Measurements from ENCODE around the gene GNE.

DNA sequence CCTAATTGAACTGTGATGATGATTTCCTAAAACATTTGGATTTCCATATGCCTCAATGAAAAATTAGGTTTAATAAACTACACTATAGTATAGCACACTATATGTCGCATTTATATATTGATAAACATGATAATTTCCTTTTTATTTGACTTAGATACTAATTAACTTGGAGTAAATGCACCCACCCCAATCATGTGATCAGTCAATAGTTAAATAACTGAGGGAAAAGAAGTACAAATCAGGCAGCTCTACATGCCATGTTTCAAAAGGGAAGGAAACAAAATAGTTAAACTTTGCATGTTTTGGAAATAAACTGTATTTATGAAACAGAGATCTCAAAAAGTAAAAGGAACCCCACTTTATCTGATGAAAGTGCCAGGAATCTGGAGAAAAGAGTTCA lies 18.0 kb upstream of the GNE start:
- TF ChIP-seq, protein P1, sequence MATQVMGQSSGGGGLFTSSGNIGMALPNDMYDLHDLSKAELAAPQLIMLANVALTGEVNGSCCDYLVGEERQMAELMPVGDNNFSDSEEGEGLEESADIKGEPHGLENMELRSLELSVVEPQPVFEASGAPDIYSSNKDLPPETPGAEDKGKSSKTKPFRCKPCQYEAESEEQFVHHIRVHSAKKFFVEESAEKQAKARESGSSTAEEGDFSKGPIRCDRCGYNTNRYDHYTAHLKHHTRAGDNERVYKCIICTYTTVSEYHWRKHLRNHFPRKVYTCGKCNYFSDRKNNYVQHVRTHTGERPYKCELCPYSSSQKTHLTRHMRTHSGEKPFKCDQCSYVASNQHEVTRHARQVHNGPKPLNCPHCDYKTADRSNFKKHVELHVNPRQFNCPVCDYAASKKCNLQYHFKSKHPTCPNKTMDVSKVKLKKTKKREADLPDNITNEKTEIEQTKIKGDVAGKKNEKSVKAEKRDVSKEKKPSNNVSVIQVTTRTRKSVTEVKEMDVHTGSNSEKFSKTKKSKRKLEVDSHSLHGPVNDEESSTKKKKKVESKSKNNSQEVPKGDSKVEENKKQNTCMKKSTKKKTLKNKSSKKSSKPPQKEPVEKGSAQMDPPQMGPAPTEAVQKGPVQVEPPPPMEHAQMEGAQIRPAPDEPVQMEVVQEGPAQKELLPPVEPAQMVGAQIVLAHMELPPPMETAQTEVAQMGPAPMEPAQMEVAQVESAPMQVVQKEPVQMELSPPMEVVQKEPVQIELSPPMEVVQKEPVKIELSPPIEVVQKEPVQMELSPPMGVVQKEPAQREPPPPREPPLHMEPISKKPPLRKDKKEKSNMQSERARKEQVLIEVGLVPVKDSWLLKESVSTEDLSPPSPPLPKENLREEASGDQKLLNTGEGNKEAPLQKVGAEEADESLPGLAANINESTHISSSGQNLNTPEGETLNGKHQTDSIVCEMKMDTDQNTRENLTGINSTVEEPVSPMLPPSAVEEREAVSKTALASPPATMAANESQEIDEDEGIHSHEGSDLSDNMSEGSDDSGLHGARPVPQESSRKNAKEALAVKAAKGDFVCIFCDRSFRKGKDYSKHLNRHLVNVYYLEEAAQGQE (IDR thresholded peaks at IDR 0.05; ENCODE audit: insufficient read depth in 1 of 2, low read depth in 2 of 2, low read length in 2 of 2) = no peak
- no peak for TF ChIP-seq TAF1 (IDR thresholded peaks at IDR 0.05; ENCODE audit: borderline replicate concordance, insufficient read depth, low read length)

All from PFSK-1 (cell line).